NCI-H128 (cell line): ENCODE data around the gene RPS19BP1.

Experiments
- DNase-seq: peaks from one replicate; lab custom pipeline; 2025; ENCODE audit not compliant: unreplicated experiment; lab: John Stamatoyannopoulos, UW

RPS19BP1 gene, protein sequence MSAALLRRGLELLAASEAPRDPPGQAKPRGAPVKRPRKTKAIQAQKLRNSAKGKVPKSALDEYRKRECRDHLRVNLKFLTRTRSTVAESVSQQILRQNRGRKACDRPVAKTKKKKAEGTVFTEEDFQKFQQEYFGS

DNA sequence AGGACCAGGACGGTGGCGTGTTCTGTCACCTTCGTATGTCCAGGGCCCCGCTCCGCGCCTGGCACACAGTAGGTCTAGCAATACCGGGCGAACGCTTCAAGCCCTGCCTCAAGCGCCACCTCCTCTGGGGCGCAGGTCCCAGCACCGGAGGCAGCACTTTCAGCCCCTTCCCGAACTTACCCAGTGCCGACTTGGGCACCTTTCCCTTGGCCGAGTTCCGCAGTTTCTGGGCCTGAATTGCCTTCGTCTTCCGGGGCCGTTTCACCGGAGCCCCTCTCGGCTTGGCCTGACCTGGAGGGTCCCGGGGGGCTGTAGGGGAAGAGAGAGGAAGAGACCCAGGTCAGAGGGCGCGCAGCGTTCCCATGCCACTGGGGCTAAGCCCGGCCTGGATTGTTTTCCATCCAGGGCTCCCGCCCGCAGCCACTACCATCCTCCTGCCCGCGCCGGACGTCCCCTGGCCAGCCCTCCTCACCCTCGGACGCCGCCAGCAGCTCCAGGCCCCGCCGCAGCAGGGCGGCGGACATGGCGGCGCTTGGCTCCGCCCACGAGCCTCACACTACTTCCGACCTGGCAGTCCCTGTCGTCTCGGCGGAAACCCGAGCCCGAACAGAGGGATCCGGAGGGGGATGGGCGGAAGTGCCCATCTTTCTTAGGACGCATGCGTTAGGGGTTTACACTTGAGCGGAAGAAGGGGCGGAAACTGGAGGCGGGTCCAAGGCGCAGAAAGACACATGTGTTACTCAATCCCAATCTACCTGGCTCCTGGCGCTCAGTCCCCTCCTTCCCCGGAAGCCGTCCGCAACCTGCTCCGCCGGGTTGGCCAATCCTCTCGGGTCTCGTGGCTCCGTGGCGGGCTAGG is at the start of gene RPS19BP1:
Gene RPS19BP1, minus strand, starts transcription at position 534 of the 859 bp plus-strand sequence. Its CDS starts 10 bp downstream, at position 524.
- peak; percentile 94 for DNase-seq

GRCh38 chr22:39581303-39581702 is 48.8 kb upstream of the RPS19BP1 start:
- DNase-seq = no peak

GRCh38 chr22:39580795-39581194 is 48.2 kb upstream of the RPS19BP1 start:
- DNase-seq = no peak

DNA sequence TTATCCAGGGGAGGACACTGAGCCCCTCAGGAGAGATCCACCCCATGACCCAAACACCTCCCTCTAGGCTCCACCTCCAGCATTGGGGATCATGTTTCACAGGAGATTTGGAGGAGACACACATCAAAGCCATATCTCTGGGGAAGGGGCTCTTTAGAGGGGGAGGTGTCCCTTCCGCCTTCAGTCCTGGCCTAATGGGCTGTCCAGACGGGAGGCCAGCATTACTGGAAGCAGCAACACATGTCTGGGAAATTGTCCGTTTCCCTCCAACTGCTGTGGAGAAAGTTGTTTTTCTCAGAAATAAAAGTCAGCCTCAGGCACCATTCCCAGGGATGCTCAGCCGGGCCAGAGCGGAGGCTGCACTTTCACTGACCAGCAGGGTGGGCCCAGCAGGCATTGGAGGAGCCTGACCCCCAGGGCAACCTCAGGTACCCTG is 47.5 kb upstream of the RPS19BP1 start:
- no peak for DNase-seq

DNA sequence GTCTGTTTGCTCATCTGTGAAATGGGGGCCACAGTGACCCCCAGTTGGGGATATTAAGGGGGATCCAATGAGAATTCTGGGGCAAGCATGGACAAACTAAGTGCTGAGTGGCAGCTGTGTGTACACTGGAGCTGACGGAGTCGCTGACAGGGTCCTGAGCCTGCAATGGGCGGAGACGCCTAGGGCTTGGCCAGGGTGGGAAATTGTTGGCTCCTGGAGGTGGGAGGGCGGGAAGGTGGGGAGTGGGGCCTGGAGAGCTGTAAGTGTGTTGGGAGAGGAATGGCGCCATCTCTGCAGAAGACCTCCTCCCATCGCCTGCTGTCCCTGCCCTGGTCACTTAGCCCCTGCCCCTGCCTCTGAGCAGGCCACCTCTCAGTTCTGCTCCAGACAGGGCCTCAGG is 45.4 kb upstream of the RPS19BP1 start:
- no peak for DNase-seq

GRCh38 chr22:39577366-39577765 is 44.8 kb upstream of the RPS19BP1 start:
- no peak for DNase-seq

DNA sequence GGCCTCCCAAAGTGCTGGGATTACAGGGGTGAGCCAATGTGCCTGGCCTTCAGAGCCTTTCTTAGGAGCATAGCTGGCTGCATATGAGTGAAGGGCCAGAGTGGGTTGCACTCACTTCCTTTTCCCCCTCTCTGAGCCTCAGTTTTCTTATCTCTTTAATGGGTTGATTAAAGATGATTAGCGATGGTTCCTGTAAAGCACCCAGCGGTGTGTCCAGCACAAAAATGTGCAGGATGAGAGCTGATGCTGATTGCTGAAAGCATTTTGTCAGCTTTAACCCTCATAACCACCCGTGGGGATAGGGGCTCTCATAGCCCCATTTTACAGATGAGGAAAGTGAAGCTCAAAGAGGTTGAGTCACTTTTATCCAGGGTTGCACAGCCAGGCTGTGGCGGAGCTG is 43.5 kb upstream of the RPS19BP1 start:
- no peak for DNase-seq

DNA sequence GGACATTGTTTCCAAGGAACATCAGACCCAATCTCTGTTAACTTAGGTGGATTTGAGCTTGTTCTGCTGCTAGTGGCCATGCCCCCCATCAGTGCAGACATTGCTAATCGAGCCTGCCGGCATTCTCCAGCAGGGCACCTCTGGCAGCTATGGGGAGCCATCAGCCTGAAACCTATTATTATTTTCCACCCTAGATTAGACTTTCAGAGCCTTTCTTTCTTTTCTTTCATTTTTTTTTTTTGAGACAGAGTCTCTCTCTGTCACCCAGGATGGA is 42.9 kb upstream of the RPS19BP1 start:
- no peak for DNase-seq

- no peak for DNase-seq
Measured at GRCh38 chr22:39574779-39575551, 42.4 kb upstream of the RPS19BP1 start.

DNA sequence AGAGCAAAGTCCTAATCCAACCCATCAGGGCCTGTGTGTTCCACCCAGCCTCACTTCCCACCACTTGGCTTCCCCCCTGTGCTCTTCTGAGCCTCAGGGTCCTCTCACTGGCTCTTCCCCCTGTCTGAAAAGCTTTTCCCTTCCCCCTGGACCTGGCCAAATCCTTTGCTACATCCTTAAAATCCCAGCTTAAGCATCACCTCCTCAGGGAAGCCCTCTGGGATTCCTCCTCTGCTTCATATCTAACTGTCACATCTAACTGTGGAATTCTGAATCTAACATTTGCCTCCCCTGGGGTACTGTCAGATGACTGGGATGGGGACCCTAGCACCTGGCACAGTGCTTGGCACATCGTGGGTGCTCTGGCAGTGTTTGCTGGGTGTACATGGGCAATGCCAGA is 39.0 kb upstream of the RPS19BP1 start:
- DNase-seq = no peak

DNA sequence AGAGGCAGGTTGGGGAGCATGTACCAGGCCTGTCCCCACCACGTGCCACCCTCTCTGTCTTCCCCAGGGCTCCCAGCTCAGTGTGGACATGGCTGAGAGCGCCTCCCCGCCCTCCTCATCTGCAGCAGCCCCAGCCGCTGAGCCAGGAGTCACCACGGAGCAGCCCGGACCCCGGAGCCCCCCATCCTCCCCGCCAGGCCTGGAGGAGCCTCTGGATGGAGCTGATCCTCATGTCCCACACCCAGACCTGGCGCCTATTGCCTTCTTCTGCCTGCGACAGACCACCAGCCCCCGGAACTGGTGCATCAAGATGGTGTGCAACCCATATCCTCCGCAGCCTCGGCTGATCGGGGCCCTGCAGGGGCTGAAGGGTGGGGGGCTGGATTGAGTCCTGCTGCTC is 38.1 kb upstream of the RPS19BP1 start, which contains the start of gene CACNA1I:
Gene CACNA1I, plus strand, starts transcription at position 89 of the 400 bp plus-strand sequence. Its CDS starts 0 bp downstream, at position 89.
- DNase-seq = no peak

GRCh38 chr22:39570226-39570625 is 37.7 kb upstream of the RPS19BP1 start:
- no peak for DNase-seq

DNA sequence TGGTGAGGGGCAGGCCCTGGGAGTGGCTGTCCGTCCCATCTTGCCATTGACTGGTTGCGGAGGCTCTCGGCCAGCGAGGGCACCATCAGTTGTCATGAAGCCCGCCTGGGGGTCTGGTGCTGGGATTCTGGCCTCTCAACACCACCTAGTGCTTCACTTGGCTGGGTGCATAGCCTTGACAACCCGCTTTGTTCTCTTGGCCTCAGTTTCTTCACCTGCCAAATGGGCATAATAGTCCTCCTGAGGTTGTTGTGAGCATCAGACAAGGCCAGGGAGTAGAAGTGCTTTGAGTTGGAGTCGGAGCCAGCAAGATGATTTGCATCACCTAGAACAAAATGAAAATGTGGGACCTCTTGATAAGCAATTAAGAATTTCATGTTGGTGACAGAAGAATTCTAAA is 36.5 kb upstream of the RPS19BP1 start:
- no peak for DNase-seq

GRCh38 chr22:39568278-39568981 is 35.9 kb upstream of the RPS19BP1 start:
- no peak for DNase-seq

DNA sequence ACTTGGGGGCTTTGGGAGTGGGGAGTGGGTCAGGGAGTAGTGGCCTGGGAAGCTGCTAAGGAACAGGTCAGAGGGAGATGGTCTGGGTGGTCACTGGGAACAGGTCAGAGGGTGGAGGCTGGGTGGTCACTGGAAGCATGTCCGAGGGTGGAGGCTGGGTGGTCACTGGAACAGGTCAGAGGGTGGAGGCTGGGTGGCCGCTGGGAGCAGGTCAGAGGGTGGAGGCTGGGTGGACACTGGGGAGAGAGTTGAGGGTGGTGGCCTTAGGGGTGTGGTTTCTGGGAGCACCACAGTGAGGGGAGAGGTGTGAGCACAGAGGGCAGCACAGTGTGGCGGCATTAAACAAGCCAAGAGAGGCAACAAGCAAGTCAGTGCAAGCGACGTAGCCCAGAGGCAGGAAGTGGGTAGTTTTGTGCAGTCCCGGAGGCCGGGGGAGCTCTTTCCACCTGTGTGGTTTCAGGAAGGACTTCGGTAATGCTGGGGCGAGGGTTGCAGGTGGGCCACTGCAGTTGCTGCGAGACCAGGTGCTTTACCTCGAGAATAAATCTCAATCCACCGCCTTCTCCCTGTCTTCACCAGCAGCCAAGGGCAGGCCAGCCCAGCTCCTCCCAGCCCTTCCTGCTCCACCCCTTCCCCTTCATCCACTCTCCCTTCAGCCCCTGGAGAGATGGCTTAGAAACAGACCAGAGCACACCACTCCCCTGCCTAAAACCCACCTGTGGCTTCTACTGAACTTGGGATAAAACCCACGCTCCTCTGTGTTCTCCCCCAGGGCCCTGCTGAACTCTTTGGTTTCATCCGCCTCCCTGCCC is 34.8 kb upstream of the RPS19BP1 start:
- no peak for DNase-seq

GRCh38 chr22:39565414-39565944 is 32.9 kb upstream of the RPS19BP1 start:
- no peak for DNase-seq

DNA sequence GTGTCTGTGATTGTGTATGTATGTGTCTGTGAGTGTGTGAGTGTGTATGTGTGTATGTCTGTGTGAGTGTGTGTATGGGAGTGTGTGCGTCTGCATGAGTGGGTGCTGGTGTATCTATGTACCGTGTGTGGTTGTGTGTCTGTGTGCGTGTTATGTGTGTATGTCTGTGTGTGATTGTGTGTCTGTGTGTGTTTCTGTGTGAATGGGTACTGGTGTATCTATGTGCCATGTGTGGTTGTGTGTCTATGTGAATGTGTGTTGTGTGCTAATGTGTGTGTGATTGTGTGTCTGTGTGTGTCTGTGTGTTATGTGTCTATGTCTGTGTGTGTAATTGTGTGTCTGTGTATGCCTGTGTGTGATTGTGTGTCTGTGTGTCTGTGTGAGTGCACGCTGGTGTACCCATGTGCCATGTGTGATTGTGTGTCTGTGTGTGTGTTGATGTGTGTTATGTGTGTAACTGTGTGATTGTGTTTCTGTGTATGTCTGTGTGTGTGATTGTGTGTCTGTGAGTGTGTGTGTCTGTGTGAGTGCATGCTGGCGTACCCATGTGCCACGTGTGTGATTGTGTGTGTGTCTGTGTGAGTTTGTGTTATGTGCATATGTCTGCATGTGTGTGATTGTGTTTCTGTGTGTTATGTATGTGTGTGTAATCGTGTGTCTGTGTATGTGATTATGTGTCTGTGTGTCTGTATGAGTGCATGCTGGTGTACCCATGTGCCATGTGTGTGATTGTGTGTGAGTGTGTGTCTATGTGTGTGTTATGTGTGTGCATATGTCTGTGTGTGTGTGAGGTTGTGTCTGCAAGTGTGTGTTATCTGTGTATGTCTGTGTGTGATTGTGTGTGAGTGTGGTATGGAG is 31.3 kb upstream of the RPS19BP1 start:
- DNase-seq = no peak

GRCh38 chr22:39562839-39563489 is 30.4 kb upstream of the RPS19BP1 start:
- no peak for DNase-seq

- no peak for DNase-seq
Measured at GRCh38 chr22:39560127-39560526, 27.6 kb upstream of the RPS19BP1 start.
